Measurements from ENCODE around the gene FHOD3.

DNA sequence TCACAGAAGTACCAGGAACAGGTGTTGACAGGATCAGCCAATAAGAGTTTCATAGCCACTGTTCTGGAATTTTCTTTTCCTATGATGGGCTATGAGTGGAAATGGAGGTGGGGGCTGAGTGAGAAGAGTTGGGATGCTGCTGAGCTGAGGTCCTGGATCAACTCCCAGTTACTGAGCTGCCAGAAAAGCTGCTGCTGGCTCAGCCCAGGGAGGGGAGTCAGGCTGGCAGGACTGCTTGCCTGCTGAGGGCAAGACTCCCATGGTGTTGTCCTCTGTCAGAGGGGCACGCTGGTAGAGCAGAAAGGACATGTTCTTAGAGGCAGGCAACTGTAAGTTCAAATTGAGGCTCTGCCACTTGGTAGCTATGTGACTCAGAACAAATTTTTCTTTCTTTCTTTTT lies 519.5 kb downstream of the FHOD3 start:
- no peak for TF ChIP-seq POLR2AphosphoS5 (IDR thresholded peaks at IDR 0.05; ENCODE audit: insufficient read depth in 1 of 2, low read depth in 1 of 2)
- TF ChIP-seq, protein P1, sequence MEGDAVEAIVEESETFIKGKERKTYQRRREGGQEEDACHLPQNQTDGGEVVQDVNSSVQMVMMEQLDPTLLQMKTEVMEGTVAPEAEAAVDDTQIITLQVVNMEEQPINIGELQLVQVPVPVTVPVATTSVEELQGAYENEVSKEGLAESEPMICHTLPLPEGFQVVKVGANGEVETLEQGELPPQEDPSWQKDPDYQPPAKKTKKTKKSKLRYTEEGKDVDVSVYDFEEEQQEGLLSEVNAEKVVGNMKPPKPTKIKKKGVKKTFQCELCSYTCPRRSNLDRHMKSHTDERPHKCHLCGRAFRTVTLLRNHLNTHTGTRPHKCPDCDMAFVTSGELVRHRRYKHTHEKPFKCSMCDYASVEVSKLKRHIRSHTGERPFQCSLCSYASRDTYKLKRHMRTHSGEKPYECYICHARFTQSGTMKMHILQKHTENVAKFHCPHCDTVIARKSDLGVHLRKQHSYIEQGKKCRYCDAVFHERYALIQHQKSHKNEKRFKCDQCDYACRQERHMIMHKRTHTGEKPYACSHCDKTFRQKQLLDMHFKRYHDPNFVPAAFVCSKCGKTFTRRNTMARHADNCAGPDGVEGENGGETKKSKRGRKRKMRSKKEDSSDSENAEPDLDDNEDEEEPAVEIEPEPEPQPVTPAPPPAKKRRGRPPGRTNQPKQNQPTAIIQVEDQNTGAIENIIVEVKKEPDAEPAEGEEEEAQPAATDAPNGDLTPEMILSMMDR (IDR thresholded peaks at IDR 0.05): no peak
- no peak for TF ChIP-seq POLR2A (IDR thresholded peaks at IDR 0.05)
